Measurements from ENCODE around the gene LRTM1. TPM values are rescaled to one million over a fixed set of nuclear protein-coding genes. Genes with fewer than 3 reads are reported as not detected.

Gene LRTM1
- total RNA-seq, 1 donor from 2014 or later, result not detected

DNA sequence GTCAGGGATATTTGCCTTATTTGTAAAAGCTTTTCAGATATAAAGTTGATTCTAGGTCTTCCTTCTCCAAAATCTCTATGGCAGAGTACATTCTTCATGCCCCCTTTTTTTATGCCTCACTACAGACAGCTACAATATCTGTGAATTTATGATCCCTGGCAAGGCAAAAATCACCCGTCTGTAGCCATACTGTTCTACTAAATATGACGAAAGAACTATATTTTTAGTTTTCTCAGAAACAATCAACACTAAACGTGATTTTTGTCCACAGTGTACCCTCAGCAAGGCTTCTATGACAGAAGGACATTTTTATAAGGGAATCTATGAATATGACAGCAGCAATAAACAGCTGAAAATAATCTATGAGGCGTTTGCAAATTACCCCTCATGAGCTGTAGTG lies 12.7 kb downstream of the LRTM1 start:
- H3K9me3 ChIP-seq (ENCODE audit: low read depth), result no peaks in the 10 kb centered on the region
- H3K4me3 Mint-ChIP-seq, result no peak overlapping the region
- H3K27ac ChIP-seq, result no peak overlapping the region
- H3K36me3 Mint-ChIP-seq, result no peaks in the 10 kb centered on the region
- H3K27ac Mint-ChIP-seq, result no peak overlapping the region
- H2AFZ ChIP-seq (replicated peaks), result no peak overlapping the region
- H3F3A ChIP-seq (ENCODE audit: low read depth), result no peaks in the 10 kb centered on the region
- no peaks in the 10 kb centered on the region for H3K4me1 ChIP-seq
- no peaks in the 10 kb centered on the region for H3K27me3 ChIP-seq
- TF ChIP-seq, protein P1, sequence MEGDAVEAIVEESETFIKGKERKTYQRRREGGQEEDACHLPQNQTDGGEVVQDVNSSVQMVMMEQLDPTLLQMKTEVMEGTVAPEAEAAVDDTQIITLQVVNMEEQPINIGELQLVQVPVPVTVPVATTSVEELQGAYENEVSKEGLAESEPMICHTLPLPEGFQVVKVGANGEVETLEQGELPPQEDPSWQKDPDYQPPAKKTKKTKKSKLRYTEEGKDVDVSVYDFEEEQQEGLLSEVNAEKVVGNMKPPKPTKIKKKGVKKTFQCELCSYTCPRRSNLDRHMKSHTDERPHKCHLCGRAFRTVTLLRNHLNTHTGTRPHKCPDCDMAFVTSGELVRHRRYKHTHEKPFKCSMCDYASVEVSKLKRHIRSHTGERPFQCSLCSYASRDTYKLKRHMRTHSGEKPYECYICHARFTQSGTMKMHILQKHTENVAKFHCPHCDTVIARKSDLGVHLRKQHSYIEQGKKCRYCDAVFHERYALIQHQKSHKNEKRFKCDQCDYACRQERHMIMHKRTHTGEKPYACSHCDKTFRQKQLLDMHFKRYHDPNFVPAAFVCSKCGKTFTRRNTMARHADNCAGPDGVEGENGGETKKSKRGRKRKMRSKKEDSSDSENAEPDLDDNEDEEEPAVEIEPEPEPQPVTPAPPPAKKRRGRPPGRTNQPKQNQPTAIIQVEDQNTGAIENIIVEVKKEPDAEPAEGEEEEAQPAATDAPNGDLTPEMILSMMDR (IDR thresholded peaks at IDR 0.05), result no peak
- TF ChIP-seq EZH2 (IDR thresholded peaks at IDR 0.05) (no peak), EZH2phosphoT487 (IDR thresholded peaks at IDR 0.05) (no peak)
- H3K4me3 ChIP-seq, result no peak overlapping the region
- peaks cover 10% of the 10 kb centered on the region for H3K27me3 Mint-ChIP-seq (ENCODE audit: insufficient read depth, low read depth)
- H3K4me1 Mint-ChIP-seq, result peaks cover under 1% of the 10 kb centered on the region
- H3K9ac ChIP-seq, result no peak overlapping the region
- H3K4me2 ChIP-seq, result no peak overlapping the region
- DNase-seq (ENCODE audit: low spot score), result no peak
- peaks cover 7% of the 10 kb centered on the region for H3K9me3 Mint-ChIP-seq
- no peaks in the 10 kb centered on the region for H4K20me1 ChIP-seq (ENCODE audit: low read depth)
- no peaks in the 10 kb centered on the region for H3K36me3 ChIP-seq
- no peaks in the 10 kb centered on the region for H3K79me2 ChIP-seq (ENCODE audit: low read depth)

DNA sequence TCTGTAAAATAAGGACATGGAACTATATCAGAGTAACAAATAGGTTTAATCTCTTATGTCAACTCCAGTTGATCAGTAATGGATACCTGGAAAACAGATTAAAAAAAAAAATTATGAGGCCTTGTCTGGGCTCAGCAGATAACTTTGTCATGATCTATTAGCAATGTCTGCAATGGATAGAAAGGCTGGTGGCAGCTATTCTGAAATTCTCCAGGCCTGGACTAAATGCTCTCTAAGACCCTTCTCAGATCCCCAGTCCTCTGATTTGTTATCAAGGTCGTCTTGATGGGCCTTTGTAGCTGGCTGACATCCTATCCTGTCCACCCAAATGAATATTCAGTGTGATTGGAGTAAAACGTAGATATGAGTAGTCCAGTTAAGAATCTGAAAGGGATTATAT lies 13.7 kb downstream of the LRTM1 start:
- Histone ChIP-seq H3K4me1 (no peaks in the 10 kb centered on the region), H3K4me3 (no peak overlapping the region), H3K27me3 (no peaks in the 10 kb centered on the region), H3K9me3 (ENCODE audit: low read depth) (no peaks in the 10 kb centered on the region), H3K79me2 (ENCODE audit: low read depth) (no peaks in the 10 kb centered on the region), H3K4me2 (no peak overlapping the region), H3K27ac (no peak overlapping the region), H2AFZ (replicated peaks) (no peak overlapping the region), H3K9ac (no peak overlapping the region), H4K20me1 (ENCODE audit: low read depth) (no peaks in the 10 kb centered on the region), H3K36me3 (no peaks in the 10 kb centered on the region), H3F3A (ENCODE audit: low read depth) (no peaks in the 10 kb centered on the region)
- Mint-ChIP-seq H3K27ac (no peak overlapping the region), H3K36me3 (no peaks in the 10 kb centered on the region), H3K4me1 (no peaks in the 10 kb centered on the region), H3K4me3 (no peak overlapping the region), H3K9me3 (peaks cover 7% of the 10 kb centered on the region), H3K27me3 (ENCODE audit: insufficient read depth, low read depth) (peaks cover 7% of the 10 kb centered on the region)
- TF ChIP-seq EZH2phosphoT487 (IDR thresholded peaks at IDR 0.05), result no peak
- no peak for TF ChIP-seq EZH2 (IDR thresholded peaks at IDR 0.05)
- TF ChIP-seq, protein P1 (IDR thresholded peaks at IDR 0.05), result no peak
- DNase-seq (ENCODE audit: low spot score), result no peak

DNA sequence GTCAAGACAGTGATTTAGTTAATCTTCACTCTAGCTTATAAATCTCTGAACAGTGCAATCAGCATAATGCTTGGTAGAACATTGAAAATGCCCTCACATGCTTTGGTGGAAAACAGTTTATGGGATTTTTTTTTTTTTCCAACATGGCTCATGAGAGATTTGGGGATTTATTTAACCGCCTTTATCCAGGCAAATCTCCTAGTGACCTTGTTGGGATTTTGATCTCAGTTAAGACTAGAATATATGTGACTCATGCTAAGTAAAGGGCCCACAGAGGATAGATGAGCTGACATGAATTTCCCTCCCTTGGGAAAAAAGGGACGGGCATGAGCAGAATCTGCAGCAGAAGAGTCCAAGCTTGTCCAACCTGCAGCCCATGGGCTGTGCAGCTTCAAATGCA lies 18.7 kb downstream of the LRTM1 start:
- Mint-ChIP-seq H3K36me3 (no peaks in the 10 kb centered on the region), H3K27ac (no peak overlapping the region), H3K4me3 (no peak overlapping the region), H3K27me3 (ENCODE audit: insufficient read depth, low read depth) (peaks cover 4% of the 10 kb centered on the region), H3K9me3 (peaks cover 3% of the 10 kb centered on the region), H3K4me1 (no peaks in the 10 kb centered on the region)
- Histone ChIP-seq H3K4me3 (no peak overlapping the region), H3K27ac (no peak overlapping the region), H3K4me1 (no peaks in the 10 kb centered on the region), H3K27me3 (no peaks in the 10 kb centered on the region), H4K20me1 (ENCODE audit: low read depth) (no peaks in the 10 kb centered on the region), H3K9ac (no peak overlapping the region), H2AFZ (replicated peaks) (no peak overlapping the region), H3K9me3 (ENCODE audit: low read depth) (no peaks in the 10 kb centered on the region), H3F3A (ENCODE audit: low read depth) (no peaks in the 10 kb centered on the region), H3K36me3 (no peaks in the 10 kb centered on the region), H3K79me2 (ENCODE audit: low read depth) (no peaks in the 10 kb centered on the region), H3K4me2 (no peak overlapping the region)
- DNase-seq (ENCODE audit: low spot score), result no peak
- TF ChIP-seq EZH2phosphoT487 (IDR thresholded peaks at IDR 0.05), result no peak
- TF ChIP-seq EZH2 (IDR thresholded peaks at IDR 0.05), result no peak
- TF ChIP-seq, protein P1 (IDR thresholded peaks at IDR 0.05), result no peak

All from neural progenitor cell (in vitro differentiated cells).